ENCODE data around the gene APOA5.

APOA5 gene

GRCh38 chr11:116791813-116792143, at the start of gene APOA5:
TSS of gene APOA5 (minus strand) at chr11:116791879. CDS start at chr11:116791860, 19 bp downstream.
- Histone ChIP-seq H3K4me1 (no peaks in the 10 kb centered on the region), H3K9me3 (ENCODE audit: control insufficient read depth, low read length) (no peaks in the 10 kb centered on the region), H3K27me3 (ENCODE audit: control insufficient read depth, insufficient read depth, low read length) (no peaks in the 10 kb centered on the region), H3K36me3 (ENCODE audit: control insufficient read depth, insufficient read depth, low read length) (no peaks in the 10 kb centered on the region), H3K4me3 (ENCODE audit: low read depth, low read length) (no peak within 1 kb of the TSS), H2AFZ (no peak within 1 kb of the TSS), H3K79me2 (no peaks in the 10 kb centered on the region), H3K27ac (no peak within 1 kb of the TSS), H3K9ac (no peak within 1 kb of the TSS), H3K4me2 (ENCODE audit: low read length) (no peak within 1 kb of the TSS)
- no peak for TF ChIP-seq CTCF (IDR thresholded peaks at IDR 0.05)

GRCh38 chr11:116840746-116841296, 49.1 kb upstream of the APOA5 start:
- Histone ChIP-seq H3K4me3 (ENCODE audit: low read depth, low read length) (no peak overlapping the region), H3K9ac (no peak overlapping the region), H3K36me3 (ENCODE audit: control insufficient read depth, insufficient read depth, low read length) (no peaks in the 10 kb centered on the region)

GRCh38 chr11:116840224-116840745, 48.6 kb upstream of the APOA5 start:
- Histone ChIP-seq H3K27ac (no peak overlapping the region), H3K27me3 (ENCODE audit: control insufficient read depth, insufficient read depth, low read length) (no peaks in the 10 kb centered on the region), H3K9ac (no peak overlapping the region), H2AFZ (no peak overlapping the region), H3K36me3 (ENCODE audit: control insufficient read depth, insufficient read depth, low read length) (no peaks in the 10 kb centered on the region), H3K4me3 (ENCODE audit: low read depth, low read length) (no peak overlapping the region), H3K9me3 (ENCODE audit: control insufficient read depth, low read length) (no peaks in the 10 kb centered on the region), H3K4me1 (no peaks in the 10 kb centered on the region), H3K79me2 (no peaks in the 10 kb centered on the region), H3K4me2 (ENCODE audit: low read length) (no peak overlapping the region)
- no peak for TF ChIP-seq CTCF (IDR thresholded peaks at IDR 0.05)

More at GRCh38 chr11:116840746-116841296, 49.1 kb upstream of the APOA5 start:
- no peaks in the 10 kb centered on the region for H3K4me1 ChIP-seq
- H3K9me3 ChIP-seq (ENCODE audit: control insufficient read depth, low read length): no peaks in the 10 kb centered on the region
- no peak overlapping the region for H2AFZ ChIP-seq
- no peaks in the 10 kb centered on the region for H3K27me3 ChIP-seq (ENCODE audit: control insufficient read depth, insufficient read depth, low read length)
- no peaks in the 10 kb centered on the region for H3K79me2 ChIP-seq
- H3K27ac ChIP-seq: no peak overlapping the region
- H3K4me2 ChIP-seq (ENCODE audit: low read length): no peak overlapping the region
- no peak for TF ChIP-seq CTCF (IDR thresholded peaks at IDR 0.05)

GRCh38 chr11:116838321-116839084, 46.8 kb upstream of the APOA5 start:
- no peaks in the 10 kb centered on the region for H3K27me3 ChIP-seq (ENCODE audit: control insufficient read depth, insufficient read depth, low read length)
- no peaks in the 10 kb centered on the region for H3K4me1 ChIP-seq
- no peak overlapping the region for H2AFZ ChIP-seq
- no peak overlapping the region for H3K4me2 ChIP-seq (ENCODE audit: low read length)
- H3K36me3 ChIP-seq (ENCODE audit: control insufficient read depth, insufficient read depth, low read length): no peaks in the 10 kb centered on the region
- H3K9me3 ChIP-seq (ENCODE audit: control insufficient read depth, low read length): no peaks in the 10 kb centered on the region
- H3K4me3 ChIP-seq (ENCODE audit: low read depth, low read length): no peak overlapping the region
- TF ChIP-seq CTCF (IDR thresholded peaks at IDR 0.05): no peak
- no peak overlapping the region for H3K9ac ChIP-seq
- H3K27ac ChIP-seq: no peak overlapping the region
- no peaks in the 10 kb centered on the region for H3K79me2 ChIP-seq
